Gastroesophageal sphincter (tissue), 4 donors: Measurements from ENCODE around the gene PRELP. TPM values are rescaled to one million over a fixed set of nuclear protein-coding genes. Genes with fewer than 3 reads are reported as not detected.
A peak's percentile ranks its signal among the peaks of the same experiment; 100 is the strongest.

Experiments used
- ATAC-seq: fragments of 150-250 bp; one replicate; pipeline ENCODE4 v1.9.1; 2016; ENCODE audit warnings: mild to moderate bottlenecking, moderate library complexity
- H3K27ac ChIP-seq, 4 donors: fragments of 200-600 bp; sonication (generic) in 3 of 4; 1 replicate in 3 of 4; 2 replicates in 1 of 4; pipeline ENCODE4 v1.5.1; 2016 to 2019
- H3K27me3 ChIP-seq: fragments of 200-600 bp; sonication (generic); one replicate; pipeline ENCODE4 v1.5.1; 2019
- H3K36me3 ChIP-seq, 2 donors: fragments of 200-600 bp; sonication (generic); one replicate each; pipeline ENCODE4 v1.5.1; 2019; ENCODE audit warnings: control low read depth in 1 of 2
- H3K4me1 ChIP-seq, 3 donors: fragments of 200-600 bp; sonication (generic); 1 replicate in 2 of 3; 2 replicates in 1 of 3; pipeline ENCODE4 v1.5.1; 2016 to 2019; ENCODE audit warnings: control low read depth in 2 of 3
- H3K4me3 ChIP-seq, 2 donors: fragments of 200-600 bp; sonication (generic); one replicate each; pipeline ENCODE4 v1.5.1; 2019; ENCODE audit warnings: mild to moderate bottlenecking in 1 of 2, moderate library complexity in 1 of 2
- H3K9me3 ChIP-seq, 3 donors: fragments of 200-600 bp; sonication (generic); one replicate each; pipeline ENCODE4 v1.5.1; 2017 to 2019; ENCODE audit warnings: control low read depth in 2 of 3
- EP300 ChIP-seq: sonication (generic); formaldehyde crosslinking; IDR thresholded peaks from one replicate; pipeline ENCODE4 v1.6.1; 2017; ENCODE audit warnings: antibody characterized with exemption, mild to moderate bottlenecking
- POLR2A ChIP-seq, 2 donors: fragments of 450-650 bp; IDR thresholded peaks; one replicate each; pipeline ENCODE4 v1.6.1; 2017; ENCODE audit warnings: antibody characterized with exemption in 2 of 2, mild to moderate bottlenecking in 2 of 2, moderate library complexity in 1 of 2
- POLR2AphosphoS5 ChIP-seq: sonication (generic); formaldehyde crosslinking; IDR thresholded peaks from one replicate; pipeline ENCODE4 v1.6.1; 2017; ENCODE audit warnings: antibody characterized with exemption
- WGBS, 2 donors: methylation state at CpG; one replicate each; pipeline ENCODE4 v1.1.5; 2018; ENCODE audit warnings: low coverage in 1 of 2; 5-methylcytosine and 5-hydroxymethylcytosine counted together
- total RNA-seq, 4 donors: library from RNA; depleted of rRNA; stranded (reverse); fragments of >200 nt; gene quantifications; one replicate each; pipeline ENCODE4 v1.1.0, GENCODE V29; 2016
- TF ChIP-seq, protein P1 (sequence below), 4 experiments: fragments of 200-600 bp in 2 of 4; fragments of 450-650 bp in 2 of 4; sonication (generic) in 1 of 4; IDR thresholded peaks; one replicate each; pipeline ENCODE4 v1.5.1; 2017 to 2019; ENCODE audit warnings: antibody characterized with exemption in 4 of 4, mild to moderate bottlenecking in 2 of 4, moderate library complexity in 2 of 4

PRELP gene
- total RNA-seq, 4 donors from 2014 or later = 63.9 to 149 (median 66.1) TPM

DNA sequence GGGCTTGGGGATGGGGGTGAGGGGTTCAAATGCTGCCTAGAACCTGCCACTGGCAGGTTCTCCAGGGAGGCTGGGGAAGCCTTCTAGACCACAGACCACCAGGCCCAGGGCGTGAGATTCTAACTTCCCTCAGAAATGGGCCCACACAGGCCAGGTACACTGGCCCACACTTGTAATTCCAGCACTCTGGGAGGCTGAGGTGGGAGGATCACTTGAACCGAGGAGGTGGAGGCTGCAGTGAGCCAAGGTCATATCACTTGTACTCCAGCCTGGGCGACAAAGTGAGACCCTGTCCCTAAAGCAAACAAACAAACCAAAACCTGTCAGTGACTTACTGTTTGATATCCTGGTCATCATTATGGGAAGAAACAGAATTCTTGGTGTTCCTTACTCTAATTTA is 50.1 kb downstream of the PRELP start:
- Histone ChIP-seq H3K4me1 (peaks cover 0 to 65% (median 19%) of the 10 kb centered on the region in 3 donors), H3K36me3 (no peaks in the 10 kb centered on the region), H3K27ac (peak overlapping the region in 3 of 4 donors; percentile 58 to 63 (median 62)), H3K4me3 (no peak overlapping the region), H3K9me3 (no peaks in the 10 kb centered on the region), H3K27me3 (no peaks in the 10 kb centered on the region)
- no peak for ATAC-seq
- TF ChIP-seq EP300 (no peak), POLR2A (IDR thresholded peaks at IDR 0.05) (no peak), POLR2AphosphoS5 (no peak)
- TF ChIP-seq, protein P1, sequence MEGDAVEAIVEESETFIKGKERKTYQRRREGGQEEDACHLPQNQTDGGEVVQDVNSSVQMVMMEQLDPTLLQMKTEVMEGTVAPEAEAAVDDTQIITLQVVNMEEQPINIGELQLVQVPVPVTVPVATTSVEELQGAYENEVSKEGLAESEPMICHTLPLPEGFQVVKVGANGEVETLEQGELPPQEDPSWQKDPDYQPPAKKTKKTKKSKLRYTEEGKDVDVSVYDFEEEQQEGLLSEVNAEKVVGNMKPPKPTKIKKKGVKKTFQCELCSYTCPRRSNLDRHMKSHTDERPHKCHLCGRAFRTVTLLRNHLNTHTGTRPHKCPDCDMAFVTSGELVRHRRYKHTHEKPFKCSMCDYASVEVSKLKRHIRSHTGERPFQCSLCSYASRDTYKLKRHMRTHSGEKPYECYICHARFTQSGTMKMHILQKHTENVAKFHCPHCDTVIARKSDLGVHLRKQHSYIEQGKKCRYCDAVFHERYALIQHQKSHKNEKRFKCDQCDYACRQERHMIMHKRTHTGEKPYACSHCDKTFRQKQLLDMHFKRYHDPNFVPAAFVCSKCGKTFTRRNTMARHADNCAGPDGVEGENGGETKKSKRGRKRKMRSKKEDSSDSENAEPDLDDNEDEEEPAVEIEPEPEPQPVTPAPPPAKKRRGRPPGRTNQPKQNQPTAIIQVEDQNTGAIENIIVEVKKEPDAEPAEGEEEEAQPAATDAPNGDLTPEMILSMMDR (IDR thresholded peaks at IDR 0.05) = no peak
- WGBS, 2 donors = 96% methylated on average over 3 of the region's 3 CpGs; no CpG with 5 or more reads in 1 of the 2 donors

DNA sequence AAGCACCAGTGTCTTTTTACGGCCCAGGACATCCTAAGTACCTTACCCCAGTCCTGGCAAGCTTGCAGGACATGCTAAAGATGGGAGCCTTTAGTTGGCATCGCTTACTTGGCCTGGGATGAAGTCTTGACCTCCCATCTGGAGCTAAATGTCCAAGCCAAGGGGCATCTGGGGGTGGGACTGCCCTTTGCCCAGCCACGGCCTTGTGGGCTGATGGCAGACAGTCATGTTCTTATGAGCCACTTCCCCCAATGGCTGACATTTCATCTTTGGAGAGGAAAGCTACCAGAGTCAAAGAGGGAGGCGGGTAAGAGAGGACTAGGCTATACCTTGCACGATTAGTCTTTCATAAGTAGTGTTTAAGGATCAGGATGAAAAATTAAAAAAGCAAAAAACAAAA is 50.5 kb downstream of the PRELP start:
- no peak for ATAC-seq
- no peaks in the 10 kb centered on the region for H3K36me3 ChIP-seq
- no peak overlapping the region for H3K4me3 ChIP-seq
- no peaks in the 10 kb centered on the region for H3K27me3 ChIP-seq
- TF ChIP-seq POLR2AphosphoS5 = no peak
- TF ChIP-seq, protein P1 (IDR thresholded peaks at IDR 0.05) = no peak
- no peak for TF ChIP-seq POLR2A (IDR thresholded peaks at IDR 0.05)
- no peak for TF ChIP-seq EP300
- WGBS, 2 donors = 76 to 79% methylated on average over 3 to 5 of the region's 5 CpGs
- H3K27ac ChIP-seq = peak overlapping the region in 3 of 4 donors; percentile 58 to 63 (median 62)
- H3K4me1 ChIP-seq = peaks cover 0 to 60% (median 14%) of the 10 kb centered on the region in 3 donors
- H3K9me3 ChIP-seq = no peaks in the 10 kb centered on the region

- Histone ChIP-seq H3K27ac (peak overlapping the region in 3 of 4 donors; percentile 58 to 64 (median 62)), H3K4me1 (peaks cover 0 to 56% (median 10%) of the 10 kb centered on the region in 3 donors)
Measured at GRCh38 chr1:203526572-203526971, 51.0 kb downstream of the PRELP start.

DNA sequence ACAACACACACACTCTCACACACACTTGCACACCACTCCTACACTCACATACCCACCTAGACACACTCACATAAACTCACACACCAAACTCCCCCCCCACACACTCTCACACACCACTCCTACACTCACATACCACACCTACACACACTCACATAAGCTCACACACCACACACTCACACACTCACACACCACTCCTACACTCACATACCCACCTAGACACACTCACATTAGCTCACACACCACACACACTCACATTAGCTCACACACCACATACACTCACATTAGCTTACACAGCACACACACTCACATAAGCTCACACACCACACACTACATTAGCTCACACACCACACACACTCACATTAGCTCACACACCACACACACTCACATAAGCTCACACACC is 51.4 kb downstream of the PRELP start:
- Histone ChIP-seq H3K4me3 (no peak overlapping the region), H3K27ac (peak overlapping the region in 3 of 4 donors; percentile 58 to 64 (median 62)), H3K27me3 (no peaks in the 10 kb centered on the region), H3K36me3 (no peaks in the 10 kb centered on the region), H3K9me3 (no peaks in the 10 kb centered on the region), H3K4me1 (peaks cover 0 to 51% (median 6%) of the 10 kb centered on the region in 3 donors)
- ATAC-seq = no peak
- TF ChIP-seq EP300 = no peak
- TF ChIP-seq POLR2AphosphoS5 = no peak
- TF ChIP-seq, protein P1 (IDR thresholded peaks at IDR 0.05) = no peak
- no peak for TF ChIP-seq POLR2A (IDR thresholded peaks at IDR 0.05)

More at GRCh38 chr1:203526572-203526971, 51.0 kb downstream of the PRELP start:
- Histone ChIP-seq H3K27me3 (no peaks in the 10 kb centered on the region), H3K4me3 (no peak overlapping the region), H3K9me3 (no peaks in the 10 kb centered on the region), H3K36me3 (no peaks in the 10 kb centered on the region)
- peak; percentile 20 for ATAC-seq
- 21 to 26% methylated on average over 5 of the region's 6 CpGs for WGBS, 2 donors
- TF ChIP-seq POLR2AphosphoS5 = no peak
- no peak for TF ChIP-seq POLR2A (IDR thresholded peaks at IDR 0.05)
- no peak for TF ChIP-seq EP300
- TF ChIP-seq, protein P1 (IDR thresholded peaks at IDR 0.05) = no peak

GRCh38 chr1:203528063-203528462 is 52.5 kb downstream of the PRELP start:
- TF ChIP-seq POLR2A (IDR thresholded peaks at IDR 0.05) (no peak), POLR2AphosphoS5 (no peak), EP300 (no peak)
- TF ChIP-seq, protein P1 (IDR thresholded peaks at IDR 0.05) = no peak
- no peak for ATAC-seq
- Histone ChIP-seq H3K4me3 (no peak overlapping the region), H3K36me3 (no peaks in the 10 kb centered on the region), H3K4me1 (peaks cover 0 to 41% (median 6%) of the 10 kb centered on the region in 3 donors), H3K9me3 (no peaks in the 10 kb centered on the region), H3K27ac (peak overlapping the region in 1 of 4 donors; percentile 58), H3K27me3 (no peaks in the 10 kb centered on the region)
- 87 to 100% methylated on average over 2 to 3 of the region's 3 CpGs for WGBS, 2 donors
